Liver (tissue), 9 donors: ENCODE results near the gene CCDC33. TPM values are rescaled to one million over a fixed set of nuclear protein-coding genes. Genes with fewer than 3 reads are reported as not detected.

Experiments
- DNase-seq: peaks from one replicate; pipeline ENCODE4 v3.0.0-alpha.2; 2017; ENCODE audit warnings: low spot score
- H3K27ac ChIP-seq, 2 donors: one replicate each; pipeline ENCODE4 v1.7.0; 2013; ENCODE audit warnings: inconsistent platforms in 2 of 2, low read length in 2 of 2, control low read depth in 1 of 2, low read depth in 1 of 2, mild to moderate bottlenecking in 1 of 2
- H3K27me3 ChIP-seq, 4 donors: one replicate each; pipeline versions ENCODE4 v1.6.1 to v1.7.0; 2013; ENCODE audit warnings: low read length in 3 of 4, inconsistent platforms in 1 of 4, mild to moderate bottlenecking in 1 of 4, moderate library complexity in 1 of 4; ENCODE audit not compliant: control insufficient read depth in 4 of 4, insufficient read depth in 4 of 4
- H3K36me3 ChIP-seq, 4 donors: one replicate each; pipeline versions ENCODE4 v1.6.1 to v1.7.0; 2013; ENCODE audit warnings: low read length in 3 of 4, mild to moderate bottlenecking in 3 of 4, low read depth in 1 of 4, moderate library complexity in 1 of 4; ENCODE audit not compliant: control insufficient read depth in 4 of 4, insufficient read depth in 3 of 4
- H3K4me1 ChIP-seq, 4 donors: one replicate each; pipeline versions ENCODE4 v1.6.1 to v1.7.0; 2013; ENCODE audit warnings: low read length in 3 of 4, mild to moderate bottlenecking in 3 of 4, moderate library complexity in 1 of 4; ENCODE audit not compliant: control insufficient read depth in 4 of 4, insufficient read depth in 4 of 4
- H3K4me3 ChIP-seq, 3 donors: one replicate each; pipeline versions ENCODE4 v1.6.1 to v1.7.0; 2013; ENCODE audit warnings: low read length in 3 of 3, control low read depth in 1 of 3, low read depth in 1 of 3, mild to moderate bottlenecking in 1 of 3
- H3K9ac ChIP-seq, 2 donors: one replicate each; pipeline ENCODE4 v1.7.0; 2013; ENCODE audit warnings: low read length in 2 of 2, mild to moderate bottlenecking in 2 of 2, moderate library complexity in 2 of 2, control low read depth in 1 of 2, low read depth in 1 of 2
- H3K9me3 ChIP-seq, 4 donors: one replicate each; pipeline versions ENCODE4 v1.6.1 to v1.7.0; 2013; ENCODE audit warnings: low read length in 3 of 4; ENCODE audit not compliant: control insufficient read depth in 4 of 4
- EGR1 ChIP-seq, 2 donors: IDR thresholded peaks; 2 replicates each; pipeline ENCODE4 v1.6.1; 2016 to 2018; ENCODE audit warnings: antibody characterized with exemption in 2 of 2, low read depth in 2 of 2
- FOXA1 ChIP-seq: IDR thresholded peaks from 2 replicates; pipeline ENCODE4 v1.6.1; 2016; ENCODE audit warnings: antibody characterized with exemption
- FOXA2 ChIP-seq: IDR thresholded peaks from 2 replicates; pipeline ENCODE4 v1.6.1; 2016; ENCODE audit warnings: antibody characterized with exemption
- GABPA ChIP-seq, 2 donors: IDR thresholded peaks in 1 of 2; conservative IDR thresholded peaks in 1 of 2; 2 replicates each; pipeline ENCODE4 v1.6.1; 2016; ENCODE audit warnings: antibody characterized with exemption in 2 of 2, mild to moderate bottlenecking in 1 of 2, moderate library complexity in 1 of 2
- HNF4A ChIP-seq, 2 donors: conservative IDR thresholded peaks; 2 replicates each; pipeline ENCODE4 v1.6.1; 2016; ENCODE audit warnings: antibody characterized with exemption in 2 of 2, mild to moderate bottlenecking in 2 of 2
- HNF4G ChIP-seq: IDR thresholded peaks from 2 replicates; pipeline ENCODE4 v1.6.1; 2016; ENCODE audit warnings: antibody characterized with exemption
- JUND ChIP-seq, 2 donors: IDR thresholded peaks; 2 replicates each; pipeline ENCODE4 v1.6.1; 2016; ENCODE audit warnings: antibody characterized with exemption in 2 of 2
- NR2F2 ChIP-seq: IDR thresholded peaks from 2 replicates; pipeline ENCODE4 v1.6.1; 2016; ENCODE audit warnings: antibody characterized with exemption
- RAD21 ChIP-seq, 2 donors: IDR thresholded peaks; 2 replicates each; pipeline ENCODE4 v1.6.1; 2016; ENCODE audit warnings: antibody characterized with exemption in 2 of 2, mild to moderate bottlenecking in 2 of 2
- RXRA ChIP-seq, 2 donors: IDR thresholded peaks; 2 replicates each; pipeline ENCODE4 v1.6.1; 2017 to 2018; ENCODE audit warnings: antibody characterized with exemption in 2 of 2, mild to moderate bottlenecking in 1 of 2
- SP1 ChIP-seq: IDR thresholded peaks from 2 replicates; pipeline ENCODE4 v1.6.1; 2018; ENCODE audit warnings: antibody characterized with exemption, mild to moderate bottlenecking
- TAF1 ChIP-seq: conservative IDR thresholded peaks from 2 replicates; pipeline ENCODE4 v1.6.1; 2016; ENCODE audit warnings: antibody characterized with exemption, mild to moderate bottlenecking
- YY1 ChIP-seq: IDR thresholded peaks from 2 replicates; pipeline ENCODE4 v1.6.1; 2016; ENCODE audit warnings: antibody characterized with exemption, mild to moderate bottlenecking
- WGBS: extraction: QIAGEN DNeasy Blood & Tissue Kit; methylation state at CpG from one replicate; pipeline ENCODE4 v1.1.7; 2013; 5-methylcytosine and 5-hydroxymethylcytosine counted together
- polyA plus RNA-seq, 2 donors: library from polyadenylated mRNA; stranded (reverse) in 1 of 2; unstranded in 1 of 2; fragments of 200-250 nt in 1 of 2; fragments of >200 nt in 1 of 2; fragmentation: Nextera tagmentation in 1 of 2; extraction: Ambion mirVana in 1 of 2; gene quantifications; one replicate each; pipeline versions ENCODE4 v1.2.1 to v1.2.3, GENCODE V29; 2013 to 2015
- total RNA-seq, 2 donors: library from RNA; depleted of rRNA; stranded (reverse); fragments of >200 nt; gene quantifications; one replicate each; pipeline ENCODE4 v1.2.3, GENCODE V29; 2014
- TF ChIP-seq, protein P1 (sequence below): IDR thresholded peaks from 2 replicates; pipeline ENCODE4 v1.6.1; 2016; ENCODE audit warnings: antibody characterized with exemption
- TF ChIP-seq, protein P2 (sequence below): IDR thresholded peaks from 2 replicates; pipeline ENCODE4 v1.6.1; 2016; ENCODE audit warnings: antibody characterized with exemption, mild to moderate bottlenecking
- TF ChIP-seq, protein P3 (sequence below): fragments of 150-350 bp; IDR thresholded peaks from 2 replicates; pipeline ENCODE4 v1.5.1; 2017; ENCODE audit warnings: improper control_type of control experiment, low read depth, low read length; ENCODE audit not compliant: missing input control
- TF ChIP-seq, protein P4 (sequence below): IDR thresholded peaks from 2 replicates; pipeline ENCODE4 v1.6.1; 2016; ENCODE audit warnings: antibody characterized with exemption
- TF ChIP-seq, protein P5 (sequence below): IDR thresholded peaks from 2 replicates; pipeline ENCODE4 v1.6.1; 2016; ENCODE audit warnings: antibody characterized with exemption
- donor health status: healthy.
- donor health status: healthy.
- donor health status: healthy.
- donor health status: healthy.
- donor health status: healthy.

The CCDC33 gene
- total and polyA plus RNA-seq, 4 donors, result not detected

DNA sequence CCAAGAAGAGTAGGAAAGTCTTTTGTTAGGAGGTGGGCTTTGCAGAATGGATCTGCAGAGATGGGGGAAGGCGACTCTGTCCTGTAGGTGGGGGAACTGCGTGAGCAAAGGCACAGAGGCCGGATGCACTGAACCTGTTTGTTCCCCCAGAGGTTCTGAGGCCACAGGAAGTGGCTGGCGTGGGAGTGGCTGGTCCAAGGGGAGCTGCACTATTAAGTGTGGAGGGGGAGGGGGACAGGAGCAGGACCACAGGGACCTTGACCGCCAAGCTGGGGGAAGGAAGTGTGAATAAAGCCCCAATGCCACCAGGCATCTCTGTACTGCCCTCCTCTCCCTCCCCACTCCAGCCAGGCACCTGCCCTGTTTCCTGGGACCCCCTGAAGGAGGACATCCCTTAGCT, 79.5 kb downstream of the CCDC33 start:
- no peaks in the 10 kb centered on the region for H3K4me1 ChIP-seq
- no peaks in the 10 kb centered on the region for H3K9me3 ChIP-seq
- TF ChIP-seq, protein P1, sequence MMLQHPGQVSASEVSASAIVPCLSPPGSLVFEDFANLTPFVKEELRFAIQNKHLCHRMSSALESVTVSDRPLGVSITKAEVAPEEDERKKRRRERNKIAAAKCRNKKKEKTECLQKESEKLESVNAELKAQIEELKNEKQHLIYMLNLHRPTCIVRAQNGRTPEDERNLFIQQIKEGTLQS, result no peak
- TF ChIP-seq EGR1 (IDR thresholded peaks at IDR 0.05; ENCODE audit: low read depth in 2 of 2) (no peak), RXRA (IDR thresholded peaks at IDR 0.05) (no peak), RAD21 (IDR thresholded peaks at IDR 0.05) (no peak), TAF1 (no peak), FOXA1 (no peak), HNF4A (conservative IDR thresholded peaks at IDR 0.05) (no peak), SP1 (no peak), FOXA2 (no peak)
- TF ChIP-seq, protein P2, sequence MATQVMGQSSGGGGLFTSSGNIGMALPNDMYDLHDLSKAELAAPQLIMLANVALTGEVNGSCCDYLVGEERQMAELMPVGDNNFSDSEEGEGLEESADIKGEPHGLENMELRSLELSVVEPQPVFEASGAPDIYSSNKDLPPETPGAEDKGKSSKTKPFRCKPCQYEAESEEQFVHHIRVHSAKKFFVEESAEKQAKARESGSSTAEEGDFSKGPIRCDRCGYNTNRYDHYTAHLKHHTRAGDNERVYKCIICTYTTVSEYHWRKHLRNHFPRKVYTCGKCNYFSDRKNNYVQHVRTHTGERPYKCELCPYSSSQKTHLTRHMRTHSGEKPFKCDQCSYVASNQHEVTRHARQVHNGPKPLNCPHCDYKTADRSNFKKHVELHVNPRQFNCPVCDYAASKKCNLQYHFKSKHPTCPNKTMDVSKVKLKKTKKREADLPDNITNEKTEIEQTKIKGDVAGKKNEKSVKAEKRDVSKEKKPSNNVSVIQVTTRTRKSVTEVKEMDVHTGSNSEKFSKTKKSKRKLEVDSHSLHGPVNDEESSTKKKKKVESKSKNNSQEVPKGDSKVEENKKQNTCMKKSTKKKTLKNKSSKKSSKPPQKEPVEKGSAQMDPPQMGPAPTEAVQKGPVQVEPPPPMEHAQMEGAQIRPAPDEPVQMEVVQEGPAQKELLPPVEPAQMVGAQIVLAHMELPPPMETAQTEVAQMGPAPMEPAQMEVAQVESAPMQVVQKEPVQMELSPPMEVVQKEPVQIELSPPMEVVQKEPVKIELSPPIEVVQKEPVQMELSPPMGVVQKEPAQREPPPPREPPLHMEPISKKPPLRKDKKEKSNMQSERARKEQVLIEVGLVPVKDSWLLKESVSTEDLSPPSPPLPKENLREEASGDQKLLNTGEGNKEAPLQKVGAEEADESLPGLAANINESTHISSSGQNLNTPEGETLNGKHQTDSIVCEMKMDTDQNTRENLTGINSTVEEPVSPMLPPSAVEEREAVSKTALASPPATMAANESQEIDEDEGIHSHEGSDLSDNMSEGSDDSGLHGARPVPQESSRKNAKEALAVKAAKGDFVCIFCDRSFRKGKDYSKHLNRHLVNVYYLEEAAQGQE, result no peak
- TF ChIP-seq, protein P3, sequence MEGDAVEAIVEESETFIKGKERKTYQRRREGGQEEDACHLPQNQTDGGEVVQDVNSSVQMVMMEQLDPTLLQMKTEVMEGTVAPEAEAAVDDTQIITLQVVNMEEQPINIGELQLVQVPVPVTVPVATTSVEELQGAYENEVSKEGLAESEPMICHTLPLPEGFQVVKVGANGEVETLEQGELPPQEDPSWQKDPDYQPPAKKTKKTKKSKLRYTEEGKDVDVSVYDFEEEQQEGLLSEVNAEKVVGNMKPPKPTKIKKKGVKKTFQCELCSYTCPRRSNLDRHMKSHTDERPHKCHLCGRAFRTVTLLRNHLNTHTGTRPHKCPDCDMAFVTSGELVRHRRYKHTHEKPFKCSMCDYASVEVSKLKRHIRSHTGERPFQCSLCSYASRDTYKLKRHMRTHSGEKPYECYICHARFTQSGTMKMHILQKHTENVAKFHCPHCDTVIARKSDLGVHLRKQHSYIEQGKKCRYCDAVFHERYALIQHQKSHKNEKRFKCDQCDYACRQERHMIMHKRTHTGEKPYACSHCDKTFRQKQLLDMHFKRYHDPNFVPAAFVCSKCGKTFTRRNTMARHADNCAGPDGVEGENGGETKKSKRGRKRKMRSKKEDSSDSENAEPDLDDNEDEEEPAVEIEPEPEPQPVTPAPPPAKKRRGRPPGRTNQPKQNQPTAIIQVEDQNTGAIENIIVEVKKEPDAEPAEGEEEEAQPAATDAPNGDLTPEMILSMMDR, result no peak
- H3K36me3 ChIP-seq, result no peaks in the 10 kb centered on the region
- WGBS, result 62% methylated on average over 5 of the region's 5 CpGs
- peaks cover 0 to 3% (median 0%) of the 10 kb centered on the region in 4 donors for H3K27me3 ChIP-seq
- H3K27ac ChIP-seq, result no peak overlapping the region
- no peak overlapping the region for H3K4me3 ChIP-seq
- H3K9ac ChIP-seq, result no peak overlapping the region
- no peak for DNase-seq

DNA sequence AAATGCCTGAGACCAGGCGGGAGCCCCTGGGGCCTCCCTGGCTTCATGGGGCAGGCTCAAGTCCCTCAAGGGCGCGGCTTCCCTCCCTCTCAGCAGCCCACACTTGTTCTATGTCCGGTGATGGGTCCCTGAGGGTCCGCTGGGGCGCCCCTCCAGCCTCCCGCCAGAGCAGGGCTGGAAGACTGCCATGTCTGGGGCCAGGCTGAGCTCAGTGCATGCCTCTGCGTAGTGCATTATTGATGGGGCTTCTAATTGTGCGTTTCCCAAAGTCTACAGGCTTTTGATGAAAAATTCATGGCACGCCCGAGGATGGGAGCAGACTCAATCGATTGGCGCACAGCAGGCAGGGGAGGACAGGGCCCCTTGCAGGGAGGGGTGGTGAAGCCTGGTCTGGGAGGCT, 80.0 kb downstream of the CCDC33 start:
- WGBS, result 80% methylated on average over 13 of the region's 13 CpGs
- Histone ChIP-seq H3K36me3 (no peaks in the 10 kb centered on the region), H3K9ac (no peak overlapping the region), H3K9me3 (no peaks in the 10 kb centered on the region), H3K4me3 (no peak overlapping the region), H3K27ac (no peak overlapping the region), H3K4me1 (no peaks in the 10 kb centered on the region), H3K27me3 (peaks cover 0 to 3% (median 0%) of the 10 kb centered on the region in 4 donors)
- no peak for DNase-seq
- TF ChIP-seq YY1 (no peak), FOXA2 (no peak), FOXA1 (no peak), RXRA (IDR thresholded peaks at IDR 0.05) (no peak), EGR1 (IDR thresholded peaks at IDR 0.05; ENCODE audit: low read depth in 2 of 2) (no peak), JUND (IDR thresholded peaks at IDR 0.05) (no peak), GABPA (IDR thresholded peaks at IDR 0.05 in 1 of 2, conservative IDR thresholded peaks at IDR 0.05 in 1 of 2) (no peak), NR2F2 (no peak), HNF4G (no peak)
- TF ChIP-seq, protein P4, sequence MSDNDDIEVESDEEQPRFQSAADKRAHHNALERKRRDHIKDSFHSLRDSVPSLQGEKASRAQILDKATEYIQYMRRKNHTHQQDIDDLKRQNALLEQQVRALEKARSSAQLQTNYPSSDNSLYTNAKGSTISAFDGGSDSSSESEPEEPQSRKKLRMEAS, result no peak
- TF ChIP-seq, protein P1, result no peak
- TF ChIP-seq, protein P5, sequence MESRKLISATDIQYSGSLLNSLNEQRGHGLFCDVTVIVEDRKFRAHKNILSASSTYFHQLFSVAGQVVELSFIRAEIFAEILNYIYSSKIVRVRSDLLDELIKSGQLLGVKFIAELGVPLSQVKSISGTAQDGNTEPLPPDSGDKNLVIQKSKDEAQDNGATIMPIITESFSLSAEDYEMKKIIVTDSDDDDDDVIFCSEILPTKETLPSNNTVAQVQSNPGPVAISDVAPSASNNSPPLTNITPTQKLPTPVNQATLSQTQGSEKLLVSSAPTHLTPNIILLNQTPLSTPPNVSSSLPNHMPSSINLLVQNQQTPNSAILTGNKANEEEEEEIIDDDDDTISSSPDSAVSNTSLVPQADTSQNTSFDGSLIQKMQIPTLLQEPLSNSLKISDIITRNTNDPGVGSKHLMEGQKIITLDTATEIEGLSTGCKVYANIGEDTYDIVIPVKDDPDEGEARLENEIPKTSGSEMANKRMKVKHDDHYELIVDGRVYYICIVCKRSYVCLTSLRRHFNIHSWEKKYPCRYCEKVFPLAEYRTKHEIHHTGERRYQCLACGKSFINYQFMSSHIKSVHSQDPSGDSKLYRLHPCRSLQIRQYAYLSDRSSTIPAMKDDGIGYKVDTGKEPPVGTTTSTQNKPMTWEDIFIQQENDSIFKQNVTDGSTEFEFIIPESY, result no peak
- TF ChIP-seq, protein P2, result no peak
- TF ChIP-seq, protein P3, result no peak
